HG02678 (cell line): ENCODE results near the gene TEC.
A peak's percentile ranks its signal among the peaks of the same experiment; 100 is the strongest.
"Not testable (repeated sequence)": the region's sequence is repeated elsewhere in the genome, so short reads cannot be mapped to it uniquely, and the experiment has no call there.

Source experiments
- ATAC-seq: cut with Tn5 transposase; IDR thresholded peaks from one replicate; pipeline ENCODE4 v1.9.1; 2021; ENCODE audit warnings: mild to moderate bottlenecking, moderate library complexity; ENCODE audit not compliant: unreplicated experiment

TEC gene

GRCh38 chr4:48243887-48244286 lies 25.8 kb downstream of the TEC start:
- no peak for ATAC-seq

GRCh38 chr4:48243429-48243828 lies 26.2 kb downstream of the TEC start:
- ATAC-seq: no peak

- no peak for ATAC-seq
These were observed 27.0 kb downstream of the TEC start for GRCh38 chr4:48242511-48243195.

- no peak for ATAC-seq
These were observed 27.9 kb downstream of the TEC start for GRCh38 chr4:48241731-48242130.

GRCh38 chr4:48237996-48238645 lies 31.5 kb downstream of the TEC start:
- no peak for ATAC-seq

- no peak for ATAC-seq
These were observed 34.6 kb downstream of the TEC start for GRCh38 chr4:48235050-48235449.

GRCh38 chr4:48234575-48234974 lies 35.1 kb downstream of the TEC start:
- no peak for ATAC-seq

- no peak for ATAC-seq
These were observed 40.7 kb downstream of the TEC start for GRCh38 chr4:48228949-48229348.

GRCh38 chr4:48227662-48228061 lies 42.0 kb downstream of the TEC start:
- ATAC-seq: peak; percentile 43

- no peak for ATAC-seq
These were observed 43.4 kb downstream of the TEC start for GRCh38 chr4:48226199-48226598.

GRCh38 chr4:48225368-48226141 lies 44.1 kb downstream of the TEC start:
- ATAC-seq: no peak

- no peak for ATAC-seq
These were observed 45.0 kb downstream of the TEC start for GRCh38 chr4:48224606-48225005.

- no peak for ATAC-seq
These were observed 45.9 kb downstream of the TEC start for GRCh38 chr4:48223633-48224295.

GRCh38 chr4:48222491-48222890 lies 47.1 kb downstream of the TEC start:
- no peak for ATAC-seq

GRCh38 chr4:48219430-48219829 lies 50.2 kb downstream of the TEC start:
- not testable (repeated sequence) for ATAC-seq

- ATAC-seq: no peak
These were observed 53.1 kb downstream of the TEC start for GRCh38 chr4:48216563-48216962.

- no peak for ATAC-seq
These were observed 53.7 kb downstream of the TEC start for GRCh38 chr4:48215977-48216376.

- peak; percentile 86 for ATAC-seq
These were observed 57.5 kb downstream of the TEC start for GRCh38 chr4:48212165-48212564.

- no peak for ATAC-seq
These were observed 58.7 kb downstream of the TEC start for GRCh38 chr4:48210966-48211328.

GRCh38 chr4:48205626-48206025 lies 64.0 kb downstream of the TEC start:
- ATAC-seq: no peak

- no peak for ATAC-seq
These were observed 64.5 kb downstream of the TEC start for GRCh38 chr4:48205107-48205506.
